Endothelial cell (in vitro differentiated cells): Measurements from ENCODE around the gene DIS3L2. TPM values are rescaled to one million over a fixed set of nuclear protein-coding genes. Genes with fewer than 3 reads are reported as not detected.
A peak's percentile ranks its signal among the peaks of the same experiment; 100 is the strongest.
"Not testable (repeated sequence)": the region's sequence is repeated elsewhere in the genome, so short reads cannot be mapped to it uniquely, and the experiment has no call there.

ENCODE experiments used
- DNase-seq: peaks from one replicate; pipeline ENCODE4 v3.0.0; 2021; ENCODE audit warnings: low spot score
- H3K27ac Mint-ChIP-seq: one replicate; pipeline ENCODE4 v1.8.0; 2021; ENCODE audit warnings: mixed read lengths, inconsistent platforms; ENCODE audit not compliant: unreplicated experiment
- H3K27me3 Mint-ChIP-seq: one replicate; pipeline ENCODE4 v1.8.0; 2021; ENCODE audit warnings: mild to moderate bottlenecking, moderate library complexity, mixed read lengths, inconsistent platforms; ENCODE audit not compliant: unreplicated experiment
- H3K36me3 Mint-ChIP-seq: one replicate; pipeline ENCODE4 v1.8.0; 2021; ENCODE audit warnings: mild to moderate bottlenecking, low read depth, mixed read lengths, inconsistent platforms; ENCODE audit not compliant: unreplicated experiment
- H3K4me1 Mint-ChIP-seq: one replicate; pipeline ENCODE4 v1.8.0; 2021; ENCODE audit warnings: mild to moderate bottlenecking, mixed read lengths, inconsistent platforms; ENCODE audit not compliant: unreplicated experiment
- H3K4me3 Mint-ChIP-seq: one replicate; pipeline ENCODE4 v1.8.0; 2021; ENCODE audit warnings: mild to moderate bottlenecking, mixed read lengths, inconsistent platforms; ENCODE audit not compliant: unreplicated experiment
- H3K9me3 Mint-ChIP-seq: one replicate; pipeline ENCODE4 v1.8.0; 2021; ENCODE audit warnings: mixed read lengths, inconsistent platforms; ENCODE audit not compliant: unreplicated experiment
- total RNA-seq: library from RNA; stranded (reverse); fragmentation: NEBNext Ultra II Directional; extraction: Animal tissue kit (Norgen Biotek cat#: 25700); gene quantifications from one replicate; pipeline ENCODE4 v1.2.1, GENCODE V29; 2021; ENCODE audit not compliant: unreplicated experiment
- TF ChIP-seq, protein P1 (sequence below): fragments of 200-600 bp; sonication (generic); IDR thresholded peaks from one replicate; pipeline ENCODE4 v1.5.0; 2021; ENCODE audit warnings: antibody characterized with exemption; ENCODE audit not compliant: unreplicated experiment

The DIS3L2 gene
- total RNA-seq, 1 donor from 2014 or later: 42.1 TPM

GRCh38 chr2:232029346-232029745, 67.8 kb downstream of the DIS3L2 start:
- peaks cover 3% of the 10 kb centered on the region for H3K27me3 Mint-ChIP-seq
- DNase-seq: no peak
- H3K27ac Mint-ChIP-seq: no peak overlapping the region
- H3K4me3 Mint-ChIP-seq: no peak overlapping the region
- TF ChIP-seq, protein P1, sequence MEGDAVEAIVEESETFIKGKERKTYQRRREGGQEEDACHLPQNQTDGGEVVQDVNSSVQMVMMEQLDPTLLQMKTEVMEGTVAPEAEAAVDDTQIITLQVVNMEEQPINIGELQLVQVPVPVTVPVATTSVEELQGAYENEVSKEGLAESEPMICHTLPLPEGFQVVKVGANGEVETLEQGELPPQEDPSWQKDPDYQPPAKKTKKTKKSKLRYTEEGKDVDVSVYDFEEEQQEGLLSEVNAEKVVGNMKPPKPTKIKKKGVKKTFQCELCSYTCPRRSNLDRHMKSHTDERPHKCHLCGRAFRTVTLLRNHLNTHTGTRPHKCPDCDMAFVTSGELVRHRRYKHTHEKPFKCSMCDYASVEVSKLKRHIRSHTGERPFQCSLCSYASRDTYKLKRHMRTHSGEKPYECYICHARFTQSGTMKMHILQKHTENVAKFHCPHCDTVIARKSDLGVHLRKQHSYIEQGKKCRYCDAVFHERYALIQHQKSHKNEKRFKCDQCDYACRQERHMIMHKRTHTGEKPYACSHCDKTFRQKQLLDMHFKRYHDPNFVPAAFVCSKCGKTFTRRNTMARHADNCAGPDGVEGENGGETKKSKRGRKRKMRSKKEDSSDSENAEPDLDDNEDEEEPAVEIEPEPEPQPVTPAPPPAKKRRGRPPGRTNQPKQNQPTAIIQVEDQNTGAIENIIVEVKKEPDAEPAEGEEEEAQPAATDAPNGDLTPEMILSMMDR: no peak
- H3K4me1 Mint-ChIP-seq: peaks cover 12% of the 10 kb centered on the region
- peaks cover 9% of the 10 kb centered on the region for H3K36me3 Mint-ChIP-seq
- H3K9me3 Mint-ChIP-seq: no peaks in the 10 kb centered on the region

DNA sequence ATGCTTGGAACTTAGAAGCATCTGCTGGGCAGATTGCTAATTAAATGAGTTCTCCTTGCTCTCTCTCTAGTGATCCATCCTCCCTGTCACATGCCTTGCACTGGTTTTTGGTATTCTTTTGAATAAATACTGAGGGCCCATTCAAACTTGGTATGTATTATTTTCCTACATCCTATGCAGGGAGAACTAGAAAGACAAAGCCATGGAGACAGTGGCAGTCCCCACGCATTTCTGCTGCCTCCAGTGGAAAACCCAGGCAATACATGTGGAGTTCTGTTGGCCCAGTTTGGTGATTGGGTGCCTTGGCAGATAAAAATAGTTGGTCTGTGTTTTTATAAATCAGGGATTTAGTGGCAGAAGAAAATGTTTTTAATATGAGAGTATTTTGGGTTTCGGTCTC, 68.7 kb downstream of the DIS3L2 start:
- TF ChIP-seq, protein P1: peak; percentile 26
- H3K4me1 Mint-ChIP-seq: peaks cover 12% of the 10 kb centered on the region
- no peak overlapping the region for H3K27ac Mint-ChIP-seq
- peaks cover 3% of the 10 kb centered on the region for H3K27me3 Mint-ChIP-seq
- no peak overlapping the region for H3K4me3 Mint-ChIP-seq
- DNase-seq: no peak
- no peaks in the 10 kb centered on the region for H3K9me3 Mint-ChIP-seq
- H3K36me3 Mint-ChIP-seq: peaks cover 14% of the 10 kb centered on the region

- DNase-seq, H3K9me3 Mint-ChIP-seq, H3K27me3 Mint-ChIP-seq, H3K4me3 Mint-ChIP-seq, H3K27ac Mint-ChIP-seq: not testable (repeated sequence)
- H3K36me3 Mint-ChIP-seq: peaks cover 38% of the 10 kb centered on the region
- peaks cover 30% of the 10 kb centered on the region for H3K4me1 Mint-ChIP-seq
These were observed 73.8 kb downstream of the DIS3L2 start for GRCh38 chr2:232035292-232035691.

GRCh38 chr2:232036876-232037275, 75.4 kb downstream of the DIS3L2 start:
- DNase-seq, H3K27me3 Mint-ChIP-seq, H3K9me3 Mint-ChIP-seq, H3K27ac Mint-ChIP-seq, H3K4me3 Mint-ChIP-seq: not testable (repeated sequence)
- peaks cover 38% of the 10 kb centered on the region for H3K36me3 Mint-ChIP-seq
- H3K4me1 Mint-ChIP-seq: peaks cover 32% of the 10 kb centered on the region

DNA sequence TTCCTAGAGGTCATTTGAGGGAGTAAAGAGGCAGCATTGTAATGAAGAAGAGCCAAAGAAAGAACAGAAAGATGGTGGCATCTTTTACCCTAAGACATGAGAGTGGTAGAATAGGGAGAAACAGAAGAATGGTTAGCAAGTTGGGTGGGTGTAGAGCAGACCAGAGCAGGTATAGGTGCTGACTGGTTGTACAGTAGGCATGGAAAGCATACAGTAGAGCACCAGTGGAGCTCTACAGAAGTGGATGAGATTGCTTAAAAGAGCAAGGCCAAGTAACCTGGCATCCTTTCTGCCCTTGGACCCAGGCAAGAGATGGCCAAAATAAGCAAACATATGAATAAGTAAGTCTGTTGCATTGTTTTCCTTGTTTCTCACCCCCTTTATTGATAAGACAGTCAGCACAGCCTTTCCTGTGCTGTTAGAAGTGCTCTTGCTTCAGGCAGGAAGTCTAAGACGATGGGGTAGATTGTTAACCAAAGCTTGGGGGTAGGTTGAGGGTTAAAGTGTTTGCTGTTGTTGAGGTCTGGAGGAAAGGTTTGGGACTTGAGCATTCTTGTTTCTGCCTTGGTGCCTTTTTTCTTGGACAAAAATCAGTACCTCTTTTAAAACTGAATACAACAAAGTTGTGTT, 76.9 kb downstream of the DIS3L2 start:
- Mint-ChIP-seq H3K36me3 (peaks cover 31% of the 10 kb centered on the region), H3K4me3 (peak overlapping the region; percentile 3), H3K4me1 (peaks cover 24% of the 10 kb centered on the region), H3K27ac (peak overlapping the region; percentile 28), H3K9me3 (peaks cover 4% of the 10 kb centered on the region), H3K27me3 (peaks cover 3% of the 10 kb centered on the region)
- no peak for DNase-seq
- TF ChIP-seq, protein P1: no peak

GRCh38 chr2:232038881-232039485, 77.5 kb downstream of the DIS3L2 start:
- Mint-ChIP-seq H3K4me1 (peaks cover 20% of the 10 kb centered on the region), H3K27me3 (peaks cover 3% of the 10 kb centered on the region), H3K9me3 (peaks cover 4% of the 10 kb centered on the region), H3K27ac (no peak overlapping the region), H3K4me3 (no peak overlapping the region), H3K36me3 (peaks cover 33% of the 10 kb centered on the region)
- no peak for DNase-seq
- TF ChIP-seq, protein P1: no peak
